ENCODE measurements around the gene FARP2.
"Not testable (repeated sequence)": the region's sequence is repeated elsewhere in the genome, so short reads cannot be mapped to it uniquely, and the experiment has no call there.

The FARP2 gene

GRCh38 chr2:241364781-241365180, 8.7 kb downstream of the FARP2 start:
- no peak for DNase-seq (ENCODE audit: low read depth in 2 of 2)

GRCh38 chr2:241366678-241367077, 10.6 kb downstream of the FARP2 start:
- no peak for DNase-seq (ENCODE audit: low read depth in 2 of 2)

DNA sequence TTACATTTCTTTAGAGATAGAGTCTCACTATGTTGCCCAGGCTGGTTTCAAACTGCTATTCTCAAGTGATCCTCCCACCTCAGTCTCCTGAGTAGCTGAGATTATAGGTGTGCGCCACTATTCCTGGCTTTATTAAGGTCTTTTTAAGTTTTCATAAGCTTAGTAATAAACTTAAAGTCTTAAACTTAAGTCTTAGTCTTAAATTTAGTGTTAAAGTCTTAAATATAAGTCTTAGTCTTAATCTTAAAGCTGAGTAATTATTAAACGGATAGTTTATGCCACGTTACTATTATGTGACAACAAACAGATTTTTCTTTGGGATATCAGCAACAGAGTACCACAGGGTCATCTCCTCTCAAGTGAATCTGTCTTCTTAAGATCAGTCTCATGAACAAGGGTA, 12.6 kb downstream of the FARP2 start:
- no peak for DNase-seq (ENCODE audit: low read depth in 2 of 2)

DNA sequence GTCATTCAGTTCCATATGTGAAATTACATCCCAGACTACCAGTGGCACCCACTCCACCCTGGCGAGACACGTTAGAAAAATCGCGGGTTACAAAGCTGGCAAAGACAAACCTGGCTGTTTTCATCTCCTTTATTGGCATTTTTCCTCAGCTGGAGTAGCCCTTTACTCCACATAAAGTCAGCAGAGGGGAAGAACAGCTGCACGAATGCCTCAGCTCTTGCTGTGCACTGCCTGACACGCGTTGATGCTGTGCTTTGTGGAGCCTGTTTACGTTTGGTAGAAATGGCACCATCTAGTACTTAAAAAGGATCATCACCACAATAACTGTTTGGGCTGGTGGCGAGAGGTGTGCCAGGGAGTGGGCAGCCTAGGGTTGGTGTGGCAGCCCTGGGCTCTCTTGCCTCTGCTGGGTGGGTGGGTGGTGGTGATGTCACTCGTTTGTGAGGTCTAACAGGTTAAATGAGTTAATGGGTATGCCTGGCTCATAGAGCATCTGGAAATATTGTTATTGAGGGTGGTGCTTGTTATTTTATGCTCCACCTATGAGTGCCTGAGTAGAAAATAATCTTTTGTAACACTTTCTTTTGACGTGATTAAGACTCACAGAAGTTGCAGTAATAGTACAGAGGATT, 16.4 kb downstream of the FARP2 start:
- DNase-seq (ENCODE audit: low read depth in 2 of 2) = no peak

DNA sequence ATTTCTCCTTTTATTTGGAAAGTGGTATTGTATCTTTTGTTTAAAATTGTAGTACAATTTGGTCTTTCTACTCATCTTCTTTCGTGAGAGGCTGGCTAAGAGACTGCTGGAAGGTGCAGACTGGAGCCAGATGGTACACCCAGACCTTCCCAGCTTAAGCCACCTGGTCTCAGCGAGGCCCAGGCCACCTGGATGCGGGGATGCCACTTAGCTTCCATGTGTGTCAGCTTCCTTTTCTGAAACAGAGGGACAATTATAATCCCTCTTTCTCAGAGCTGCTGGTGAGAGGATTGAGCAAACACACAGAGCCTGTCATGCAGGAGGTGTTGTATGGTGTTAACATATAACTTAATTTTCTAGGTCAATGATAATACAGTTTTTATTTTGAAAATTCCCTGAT, 17.4 kb downstream of the FARP2 start:
- no peak for DNase-seq (ENCODE audit: low read depth in 2 of 2)

DNA sequence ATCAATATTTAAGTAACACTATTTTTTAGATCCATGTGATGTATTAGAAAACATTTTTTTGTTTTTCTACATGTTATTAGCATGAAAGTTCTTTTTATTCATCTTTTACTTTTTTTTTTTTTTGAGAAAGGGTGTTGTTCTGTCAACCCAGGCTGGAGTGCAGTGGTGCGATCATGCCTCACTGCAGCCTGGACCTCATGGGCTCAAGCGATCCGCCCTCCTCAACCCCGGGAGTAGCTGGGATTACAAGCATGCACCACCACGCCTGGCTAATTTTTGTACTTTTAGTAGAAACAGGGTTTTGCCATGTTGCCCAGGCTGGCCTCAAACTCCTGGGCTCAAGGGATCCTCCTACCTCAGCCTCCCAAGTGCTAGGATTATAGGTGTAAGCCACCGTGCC, 17.8 kb downstream of the FARP2 start:
- DNase-seq (ENCODE audit: low read depth in 2 of 2) = not testable (repeated sequence)

GRCh38 chr2:241375300-241375699, 19.2 kb downstream of the FARP2 start:
- no peak for DNase-seq (ENCODE audit: low read depth in 2 of 2)

DNA sequence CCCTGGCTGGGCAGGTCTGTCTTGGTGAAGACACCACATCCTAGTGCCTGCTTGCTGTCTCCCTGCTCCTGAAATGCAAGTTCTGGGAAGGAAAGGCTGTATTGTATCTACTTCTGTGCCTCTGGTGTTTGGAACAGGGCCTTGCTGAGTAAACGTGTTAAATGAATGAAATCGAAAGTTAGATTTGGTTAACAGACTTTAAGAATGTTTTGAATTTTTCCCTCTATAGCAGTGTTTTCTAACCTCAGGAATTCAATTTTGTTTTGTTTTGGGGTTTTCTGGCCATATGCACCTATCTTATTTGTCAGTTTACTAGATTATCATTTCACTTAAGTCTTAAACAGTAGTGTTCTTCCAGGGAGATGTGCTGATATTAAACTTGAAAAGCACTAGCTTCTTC, 20.7 kb downstream of the FARP2 start:
- DNase-seq (ENCODE audit: low read depth in 2 of 2) = no peak

DNA sequence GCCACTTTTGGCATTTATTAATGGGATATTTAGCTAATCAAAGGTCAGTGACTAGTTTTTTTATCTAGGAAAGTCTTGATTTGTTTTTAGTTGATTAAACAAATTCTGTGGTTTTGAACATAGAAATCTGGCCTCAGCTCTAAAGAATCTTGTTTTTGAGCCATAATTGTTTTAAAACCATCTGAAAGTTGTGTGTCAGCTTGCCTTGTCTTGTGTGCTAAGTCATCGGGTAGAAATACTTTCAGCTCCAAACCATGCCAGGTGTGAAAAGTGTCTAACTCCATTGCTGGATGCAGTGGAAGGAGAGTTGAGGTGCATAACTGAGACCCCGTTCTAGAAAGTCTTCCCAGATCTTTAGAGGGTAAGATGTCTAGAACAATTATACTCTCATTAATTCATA, 22.7 kb downstream of the FARP2 start:
- no peak for DNase-seq (ENCODE audit: low read depth in 2 of 2)

DNA sequence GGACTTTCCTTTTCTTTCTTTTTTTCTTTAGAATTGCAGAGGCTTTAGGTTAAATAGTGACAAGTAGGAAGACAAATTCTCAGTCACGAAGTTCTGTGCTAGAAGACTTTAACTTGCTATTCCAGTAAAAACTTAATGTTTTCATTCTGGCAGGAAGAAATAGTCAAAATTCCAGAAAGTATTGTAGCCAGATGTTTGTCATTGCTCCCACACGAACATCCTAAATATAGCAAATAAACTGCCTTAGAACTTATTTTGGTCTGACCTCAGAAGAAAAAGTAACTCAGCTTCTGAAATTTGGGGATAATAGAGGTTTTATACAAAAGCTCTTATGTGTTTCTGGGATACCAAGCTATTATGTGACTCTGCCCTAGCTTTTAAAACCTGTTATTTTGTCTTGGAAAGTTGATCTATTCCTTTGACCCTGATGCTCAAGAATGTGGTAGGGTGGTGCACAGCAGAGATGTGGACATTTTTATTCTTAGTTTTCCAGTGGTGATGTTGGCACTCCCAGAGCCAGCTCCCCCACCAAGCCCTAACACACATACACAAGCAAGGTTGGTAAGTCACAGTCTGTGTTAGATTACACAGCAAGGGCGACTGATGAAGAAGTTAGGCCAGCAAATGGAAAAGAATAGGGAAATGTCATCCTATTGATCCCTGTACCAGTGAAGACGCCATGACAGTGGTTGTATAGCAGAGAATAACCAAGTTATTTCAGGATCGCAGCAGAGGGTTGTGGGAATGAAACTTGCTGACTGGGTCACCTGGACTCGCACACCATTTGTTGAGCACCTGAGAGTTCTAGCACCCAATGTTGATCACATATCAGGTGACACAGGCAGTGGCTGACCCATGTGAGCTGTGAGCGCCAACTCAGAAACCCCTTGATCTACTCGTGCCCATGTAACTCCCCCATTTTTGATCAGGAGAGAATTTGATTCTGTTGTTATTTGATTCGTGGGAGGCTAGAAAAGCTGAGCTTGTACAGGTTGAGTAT, 23.7 kb downstream of the FARP2 start:
- DNase-seq (ENCODE audit: low read depth in 2 of 2) = no peak

- no peak for DNase-seq (ENCODE audit: low read depth in 2 of 2)
These were observed 25.8 kb downstream of the FARP2 start for GRCh38 chr2:241381872-241382271.

- not testable (repeated sequence) for DNase-seq (ENCODE audit: low read depth in 2 of 2)
These were observed 29.4 kb downstream of the FARP2 start for GRCh38 chr2:241385450-241385849.

- no peak for DNase-seq (ENCODE audit: low read depth in 2 of 2)
These were observed 30.4 kb downstream of the FARP2 start for GRCh38 chr2:241386519-241386918.

DNA sequence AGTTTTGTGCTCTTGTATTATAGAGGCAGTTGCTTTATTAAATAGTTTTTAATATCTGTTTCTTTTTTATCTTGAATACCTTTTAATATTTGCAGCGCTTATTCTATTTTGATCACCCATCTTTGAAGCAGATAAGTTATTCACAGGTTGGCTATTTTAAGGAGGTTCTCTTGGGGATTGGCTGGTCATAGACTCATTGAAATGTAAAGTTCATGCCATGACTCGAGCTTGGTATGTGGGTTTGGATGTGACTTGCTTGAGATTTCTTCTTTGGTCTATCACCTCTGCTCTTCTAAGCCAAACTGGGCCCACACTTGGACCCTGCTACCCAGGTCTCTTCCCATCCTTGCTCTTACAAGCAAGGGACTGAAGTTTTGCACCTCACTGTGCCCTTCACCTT, 33.6 kb downstream of the FARP2 start:
- DNase-seq (ENCODE audit: low read depth in 2 of 2) = no peak

GRCh38 chr2:241390301-241391206, 34.5 kb downstream of the FARP2 start:
- DNase-seq (ENCODE audit: low read depth in 2 of 2) = no peak

- DNase-seq (ENCODE audit: low read depth in 2 of 2) = no peak
These were observed 36.0 kb downstream of the FARP2 start for GRCh38 chr2:241391892-241392665.

GRCh38 chr2:241392753-241393152, 36.7 kb downstream of the FARP2 start:
- not testable (repeated sequence) for DNase-seq (ENCODE audit: low read depth in 2 of 2)

- DNase-seq (ENCODE audit: low read depth in 2 of 2) = no peak
These were observed 37.6 kb downstream of the FARP2 start for GRCh38 chr2:241393524-241394196.

DNA sequence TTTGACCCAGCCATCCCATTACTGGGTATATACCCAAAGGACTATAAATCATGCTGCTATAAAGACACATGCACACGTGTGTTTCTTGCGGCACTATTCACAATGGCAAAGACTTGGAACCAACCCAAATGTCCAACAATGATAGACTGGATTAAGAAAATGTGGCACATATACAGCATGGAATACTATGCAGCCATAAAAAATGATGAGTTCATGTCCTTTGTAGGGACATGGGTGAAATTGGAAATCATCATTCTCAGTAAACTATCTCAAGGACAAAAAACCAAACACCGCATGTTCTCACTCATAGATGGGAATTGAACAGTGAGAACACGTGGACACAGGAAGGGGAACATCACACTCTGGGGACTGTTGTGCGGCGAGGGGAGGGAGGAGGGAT, 40.7 kb downstream of the FARP2 start:
- DNase-seq (ENCODE audit: low read depth in 2 of 2) = not testable (repeated sequence)
